Femur (tissue), 1 donor: ENCODE results near the gene RNF13.
A peak's percentile ranks its signal among the peaks of the same experiment; 100 is the strongest.
"Not testable (repeated sequence)": the region's sequence is repeated elsewhere in the genome, so short reads cannot be mapped to it uniquely, and the experiment has no call there.

Experiments used
- DNase-seq: peaks from one replicate; pipeline ENCODE4 v3.0.0-alpha.2; 2017

Gene RNF13

DNA sequence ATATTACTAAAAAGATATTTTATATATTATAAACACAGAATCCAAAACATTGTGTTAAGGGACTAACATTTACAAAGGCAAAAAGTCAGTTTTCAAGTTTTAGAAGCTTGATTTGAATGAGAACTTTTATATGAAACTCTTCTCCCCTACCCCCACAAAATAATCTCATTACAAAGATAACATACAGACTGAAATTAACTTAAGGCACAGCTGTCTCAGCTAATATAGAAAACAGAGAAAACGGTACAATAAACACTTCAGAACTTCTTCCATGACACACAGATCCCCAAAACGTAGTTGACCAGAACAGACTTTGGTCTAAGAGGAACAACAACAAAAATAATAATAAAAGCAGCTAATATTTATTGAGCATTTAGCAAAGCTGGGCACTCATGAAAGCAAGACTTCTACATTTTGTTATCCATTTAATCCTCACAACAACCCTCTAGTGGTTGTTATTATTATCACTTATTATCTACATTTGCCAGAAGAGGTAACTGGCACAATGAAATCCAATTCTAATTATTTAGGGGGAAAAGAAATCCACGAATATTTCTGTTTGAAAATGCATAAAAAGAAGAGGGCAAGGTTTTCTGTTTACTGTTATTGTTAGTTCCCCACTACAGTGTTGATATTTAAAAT is 89.6 kb downstream of the RNF13 start:
- DNase-seq, result no peak

DNA sequence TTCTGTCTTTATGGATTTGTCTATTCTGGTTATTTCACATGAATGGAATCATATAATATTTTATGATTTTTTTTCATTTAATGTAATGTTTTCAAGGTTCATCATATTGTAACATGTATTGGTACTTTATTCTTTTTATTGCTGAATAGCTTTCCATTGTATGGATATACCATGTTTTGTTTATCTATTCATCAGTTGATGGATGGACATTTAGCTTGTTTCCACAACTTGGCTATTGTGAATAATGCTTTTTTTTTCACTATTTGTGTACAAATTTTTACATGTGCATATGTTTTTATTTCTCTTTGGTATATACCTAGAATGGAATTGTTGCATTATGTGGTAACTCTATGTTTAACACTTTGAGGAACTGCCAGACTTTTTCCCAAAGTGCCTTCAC is 93.0 kb downstream of the RNF13 start:
- DNase-seq, result no peak

DNA sequence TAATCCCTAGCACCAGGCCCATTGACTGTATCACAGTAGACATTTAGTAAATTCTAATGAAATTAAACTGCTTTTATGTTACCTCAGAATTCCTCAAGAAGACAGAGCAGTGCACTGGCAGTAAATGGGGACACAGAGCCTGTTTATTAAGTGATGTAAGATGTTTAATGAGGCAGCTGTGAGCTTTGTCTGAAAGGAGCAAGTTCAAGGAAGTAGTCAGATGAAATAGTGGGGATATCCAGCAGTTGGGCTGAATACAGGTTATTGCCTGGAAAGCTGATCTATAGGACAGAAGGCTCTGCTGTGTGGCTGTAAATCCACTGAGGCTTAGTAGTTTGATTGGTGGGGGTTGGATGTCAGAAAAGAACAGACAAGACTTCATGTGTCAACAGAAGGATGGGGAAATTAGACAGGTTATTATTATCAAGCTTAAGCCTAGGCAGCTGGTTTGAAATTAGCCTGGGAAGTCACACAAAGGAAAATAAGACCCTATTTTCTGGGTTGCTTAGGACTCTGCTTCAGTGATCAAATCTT is 95.5 kb downstream of the RNF13 start:
- DNase-seq, result no peak

- DNase-seq, result no peak
These were observed 96.9 kb downstream of the RNF13 start for GRCh38 chr3:149909923-149910322.

GRCh38 chr3:149917124-149917667 is 104.2 kb downstream of the RNF13 start:
- no peak for DNase-seq

GRCh38 chr3:149919509-149919908 is 106.5 kb downstream of the RNF13 start:
- DNase-seq, result no peak

- no peak for DNase-seq
These were observed 107.1 kb downstream of the RNF13 start for GRCh38 chr3:149920119-149920518.

GRCh38 chr3:149933008-149933407 is 120.0 kb downstream of the RNF13 start:
- DNase-seq, result no peak

DNA sequence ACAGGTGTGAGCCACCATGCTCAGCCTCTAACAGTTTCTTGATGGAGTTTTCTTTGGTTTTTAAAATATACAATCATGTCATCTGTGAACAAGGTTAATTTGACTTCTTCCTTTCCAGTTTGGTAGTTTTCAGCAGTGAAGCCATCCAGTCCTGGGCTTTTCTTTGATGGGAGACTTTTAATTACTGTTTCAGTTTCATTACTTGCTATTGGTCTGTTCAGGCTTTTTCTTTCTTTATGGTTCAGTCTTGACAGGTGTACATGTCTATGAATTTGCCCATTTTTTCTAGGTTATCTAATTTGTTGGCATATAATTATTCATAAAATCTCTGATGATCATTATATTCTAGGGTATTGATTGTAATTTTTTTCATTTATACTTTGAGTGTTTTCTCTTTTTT is 120.8 kb downstream of the RNF13 start:
- DNase-seq, result no peak

DNA sequence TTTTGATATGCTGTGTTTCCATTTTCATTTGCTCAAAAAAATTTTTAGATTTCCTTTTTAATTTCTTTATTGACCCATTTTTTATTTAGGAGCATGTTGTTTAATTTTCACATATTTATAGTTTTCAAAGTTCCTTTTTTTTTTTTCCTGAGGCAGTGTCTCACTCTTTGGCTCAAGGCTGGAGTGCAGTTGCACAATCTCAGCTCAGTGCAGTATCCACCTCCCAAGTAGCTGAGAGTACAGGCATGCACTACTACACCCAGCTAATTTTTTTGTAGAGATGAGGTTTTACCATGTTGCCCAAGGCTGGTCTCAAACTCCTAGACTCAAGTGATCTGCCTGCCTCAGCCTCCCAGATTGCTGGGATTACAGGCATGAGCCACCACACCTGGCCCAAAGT is 121.5 kb downstream of the RNF13 start:
- DNase-seq, result no peak

DNA sequence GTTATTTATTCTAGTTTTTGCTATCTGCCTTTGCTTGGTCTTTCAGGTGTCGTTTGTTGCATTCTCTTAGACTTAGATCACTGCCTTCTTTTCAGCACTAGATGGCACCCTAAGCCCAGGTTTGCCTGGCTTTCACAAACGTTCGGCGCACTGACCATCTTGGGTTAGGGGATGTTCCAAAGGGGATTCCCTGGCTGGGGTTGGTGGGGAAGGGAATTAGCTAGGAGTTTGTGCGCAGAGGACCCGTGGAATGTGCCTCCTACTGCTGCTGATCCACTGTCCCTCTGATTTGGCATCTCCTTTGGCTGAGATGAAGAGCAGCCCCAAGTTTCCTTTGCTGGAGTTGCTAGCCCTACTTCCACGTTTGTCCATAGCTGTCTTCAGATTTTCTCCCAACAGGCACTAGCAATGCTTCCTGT is 123.8 kb downstream of the RNF13 start:
- peak; percentile 44 for DNase-seq

- DNase-seq, result not testable (repeated sequence)
These were observed 125.5 kb downstream of the RNF13 start for GRCh38 chr3:149938392-149939055.

GRCh38 chr3:149941186-149941585 is 128.2 kb downstream of the RNF13 start:
- no peak for DNase-seq

GRCh38 chr3:149941946-149942345 is 128.9 kb downstream of the RNF13 start:
- DNase-seq, result no peak

GRCh38 chr3:149942409-149942808 is 129.4 kb downstream of the RNF13 start:
- DNase-seq, result no peak

GRCh38 chr3:149943966-149944365 is 131.0 kb downstream of the RNF13 start:
- DNase-seq, result not testable (repeated sequence)

DNA sequence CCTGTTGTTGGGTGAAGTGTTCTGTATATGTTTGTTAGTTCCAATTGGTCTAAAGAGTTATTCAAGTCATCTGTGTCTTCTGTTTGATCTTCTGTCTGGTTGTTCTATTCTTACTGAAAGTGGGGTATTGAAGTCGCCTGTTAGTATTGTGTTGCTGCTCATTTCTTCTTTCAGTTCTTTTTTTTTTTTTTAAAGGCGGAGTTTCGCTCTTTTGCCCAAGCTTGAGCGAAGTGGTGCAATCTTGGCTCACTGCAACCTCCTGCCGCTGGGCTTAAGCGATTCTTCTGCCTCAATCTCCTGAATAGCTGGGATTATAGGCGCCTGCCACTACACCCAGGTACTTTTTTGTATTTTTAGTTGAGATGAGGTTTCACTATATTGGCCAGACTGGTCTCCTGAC is 134.2 kb downstream of the RNF13 start:
- DNase-seq, result no peak

DNA sequence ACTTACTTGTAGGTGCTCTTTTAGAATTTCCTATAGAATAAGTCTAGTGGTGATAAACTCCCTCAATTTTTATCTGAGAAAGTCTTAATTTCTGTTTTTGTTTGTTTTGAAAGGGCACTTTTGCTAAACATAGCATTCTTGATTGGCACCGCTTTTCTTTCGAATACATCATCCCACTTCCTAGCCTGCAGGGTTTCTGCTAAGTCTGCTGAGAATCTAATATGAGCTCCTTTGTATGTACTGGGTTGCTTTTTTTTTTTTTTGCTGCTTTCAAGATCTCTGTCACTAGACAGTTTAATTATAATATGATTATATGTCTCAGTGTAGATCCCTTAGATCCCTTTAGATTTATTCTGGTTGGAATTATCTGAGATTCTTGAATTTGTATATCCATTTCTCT is 136.2 kb downstream of the RNF13 start:
- DNase-seq, result no peak

- DNase-seq, result no peak
These were observed 141.8 kb downstream of the RNF13 start for GRCh38 chr3:149954812-149955211.

- no peak for DNase-seq
These were observed 142.4 kb downstream of the RNF13 start for GRCh38 chr3:149955449-149955848.

- no peak for DNase-seq
These were observed 144.5 kb downstream of the RNF13 start for GRCh38 chr3:149957361-149958125.

GRCh38 chr3:149958171-149958796 is 145.3 kb downstream of the RNF13 start:
- no peak for DNase-seq

DNA sequence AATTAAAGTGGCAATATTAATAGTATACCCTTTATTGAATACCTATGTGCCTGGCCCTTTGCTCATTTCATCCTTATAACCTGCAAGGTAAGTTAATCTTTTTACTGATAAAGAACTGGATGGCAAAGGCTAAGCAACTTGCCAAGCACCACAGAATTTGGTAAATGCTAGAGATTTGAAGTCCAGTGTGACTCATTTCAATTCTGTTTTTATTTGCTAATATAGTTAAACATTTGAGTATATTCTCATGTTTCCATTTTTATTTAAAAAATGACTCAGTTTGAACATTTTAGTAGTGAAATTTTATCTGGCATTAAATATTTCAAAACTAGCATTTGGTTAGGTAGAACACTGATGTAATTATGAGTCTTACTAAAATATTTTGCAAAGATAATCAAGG is 146.4 kb downstream of the RNF13 start:
- DNase-seq, result no peak
